Measurements from ENCODE around the gene APOH. TPM values are rescaled to one million over a fixed set of nuclear protein-coding genes. Genes with fewer than 3 reads are reported as not detected.

The APOH gene
- total and polyA plus RNA-seq, 12 donors: 0.11 to 1.7 (median 1.5) TPM; not detected in 7

GRCh38 chr17:66250686-66251085 lies 21.5 kb upstream of the APOH start:
- Histone ChIP-seq H3K27ac (no peak overlapping the region), H3K4me3 (no peak overlapping the region), H3K4me1 (replicated peaks in 1 of 2) (no peaks in the 10 kb centered on the region), H3K27me3 (no peaks in the 10 kb centered on the region), H3K9me3 (replicated peaks in 1 of 3) (no peaks in the 10 kb centered on the region), H3K36me3 (replicated peaks in 1 of 2) (no peaks in the 10 kb centered on the region)
- TF ChIP-seq CTCF (IDR thresholded peaks at IDR 0.05) (no peak), POLR2A (IDR thresholded peaks at IDR 0.05) (no peak)
- 85 to 89% (median 88%) methylated on average over 3 of the region's 3 CpGs for WGBS, 4 donors
- DNase-seq: no peak
- intact Hi-C loops (cut with DNase I): loop anchor here in 1 of 2 donors (10.0 kb wide), 2 partner anchors 374 to 424 kb away; no protein-coding TSS in a partner anchor

- H3K27ac ChIP-seq: no peak overlapping the region
- no peaks in the 10 kb centered on the region for H3K4me1 ChIP-seq (replicated peaks in 1 of 2)
- TF ChIP-seq POLR2A (IDR thresholded peaks at IDR 0.05): no peak
- no peaks in the 10 kb centered on the region for H3K27me3 ChIP-seq
- DNase-seq: no peak
- H3K36me3 ChIP-seq (replicated peaks in 1 of 2): no peaks in the 10 kb centered on the region
- no peaks in the 10 kb centered on the region for H3K9me3 ChIP-seq (replicated peaks in 1 of 3)
- WGBS, 4 donors: 57 to 68% (median 63%) methylated on average over 5 of the region's 5 CpGs
- intact Hi-C loops (cut with DNase I): no loop called here
- H3K4me3 ChIP-seq: no peak overlapping the region
Measured at GRCh38 chr17:66248285-66248684, 19.1 kb upstream of the APOH start.

GRCh38 chr17:66241839-66242238 lies 12.6 kb upstream of the APOH start:
- H3K27ac ChIP-seq: no peak overlapping the region
- H3K36me3 ChIP-seq (replicated peaks in 1 of 2): no peaks in the 10 kb centered on the region
- no peak overlapping the region for H3K4me3 ChIP-seq
- no peaks in the 10 kb centered on the region for H3K9me3 ChIP-seq (replicated peaks in 1 of 3)
- no peak for DNase-seq
- TF ChIP-seq POLR2A (IDR thresholded peaks at IDR 0.05) (no peak), CTCF (IDR thresholded peaks at IDR 0.05) (no peak)
- WGBS, 4 donors: 69 to 88% (median 77%) methylated on average over 1 of the region's 1 CpG
- no peaks in the 10 kb centered on the region for H3K27me3 ChIP-seq
- intact Hi-C loops (cut with DNase I): no loop called here
- H3K4me1 ChIP-seq (replicated peaks in 1 of 2): no peaks in the 10 kb centered on the region

GRCh38 chr17:66240630-66241029 lies 11.4 kb upstream of the APOH start:
- H3K4me1 ChIP-seq (replicated peaks in 1 of 2): no peaks in the 10 kb centered on the region
- no peaks in the 10 kb centered on the region for H3K36me3 ChIP-seq (replicated peaks in 1 of 2)
- no peak overlapping the region for H3K4me3 ChIP-seq
- TF ChIP-seq POLR2A (IDR thresholded peaks at IDR 0.05) (no peak), CTCF (IDR thresholded peaks at IDR 0.05) (no peak)
- no peak overlapping the region for H3K27ac ChIP-seq
- H3K27me3 ChIP-seq: no peaks in the 10 kb centered on the region
- intact Hi-C loops (cut with DNase I): no loop called here
- no peaks in the 10 kb centered on the region for H3K9me3 ChIP-seq (replicated peaks in 1 of 3)
- DNase-seq: no peak
- 53 to 68% (median 61%) methylated on average over 3 of the region's 3 CpGs for WGBS, 4 donors

GRCh38 chr17:66240013-66240412 lies 10.8 kb upstream of the APOH start:
- no peaks in the 10 kb centered on the region for H3K9me3 ChIP-seq (replicated peaks in 1 of 3)
- H3K27ac ChIP-seq: no peak overlapping the region
- intact Hi-C loops (cut with DNase I): no loop called here
- no peak overlapping the region for H3K4me3 ChIP-seq
- DNase-seq: no peak
- TF ChIP-seq CTCF (IDR thresholded peaks at IDR 0.05): no peak
- WGBS, 4 donors: 86 to 88% (median 87%) methylated on average over 6 of the region's 6 CpGs
- H3K27me3 ChIP-seq: no peaks in the 10 kb centered on the region
- no peaks in the 10 kb centered on the region for H3K4me1 ChIP-seq (replicated peaks in 1 of 2)
- no peaks in the 10 kb centered on the region for H3K36me3 ChIP-seq (replicated peaks in 1 of 2)

Data from adrenal gland (tissue), 12 donors.